Islet precursor cell (in vitro differentiated cells): ENCODE data around the gene TRAF3IP3.
A peak's percentile ranks its signal among the peaks of the same experiment; 100 is the strongest.

Source experiments
- DNase-seq: peaks from one replicate; pipeline ENCODE4 v3.0.0-alpha.2; 2018

The TRAF3IP3 gene

GRCh38 chr1:209802117-209802779 is 46.4 kb downstream of the TRAF3IP3 start:
- no peak for DNase-seq

GRCh38 chr1:209802780-209803152 is 46.9 kb downstream of the TRAF3IP3 start:
- no peak for DNase-seq

GRCh38 chr1:209803568-209803967 is 47.7 kb downstream of the TRAF3IP3 start:
- DNase-seq, result no peak

- peak; percentile 69 for DNase-seq
Measured at GRCh38 chr1:209805341-209805781, 49.5 kb downstream of the TRAF3IP3 start.

- DNase-seq, result peak; percentile 98
Measured at GRCh38 chr1:209805875-209806760, 50.3 kb downstream of the TRAF3IP3 start, which contains the start of gene IRF6. Gene IRF6 (minus strand): TSS chr1:209806142. CDS start chr1:209801413, 4,729 bp downstream.

- DNase-seq, result peak; percentile 36
Measured at GRCh38 chr1:209807509-209807908, 51.7 kb downstream of the TRAF3IP3 start.

GRCh38 chr1:209808059-209808581 is 52.3 kb downstream of the TRAF3IP3 start:
- DNase-seq, result peak; percentile 97

GRCh38 chr1:209809611-209810010 is 53.8 kb downstream of the TRAF3IP3 start:
- DNase-seq, result no peak

GRCh38 chr1:209810783-209811182 is 54.9 kb downstream of the TRAF3IP3 start:
- peak; percentile 69 for DNase-seq

GRCh38 chr1:209813902-209814301 is 58.0 kb downstream of the TRAF3IP3 start:
- DNase-seq, result no peak

- no peak for DNase-seq
Measured at GRCh38 chr1:209815490-209815889, 59.6 kb downstream of the TRAF3IP3 start.

GRCh38 chr1:209815931-209816341 is 60.1 kb downstream of the TRAF3IP3 start:
- DNase-seq, result peak; percentile 73

GRCh38 chr1:209816923-209817322 is 61.1 kb downstream of the TRAF3IP3 start:
- DNase-seq, result no peak

GRCh38 chr1:209817691-209818090 is 61.8 kb downstream of the TRAF3IP3 start:
- no peak for DNase-seq

- DNase-seq, result no peak
Measured at GRCh38 chr1:209819058-209819457, 63.2 kb downstream of the TRAF3IP3 start.

GRCh38 chr1:209820986-209821385 is 65.1 kb downstream of the TRAF3IP3 start:
- DNase-seq, result no peak

- DNase-seq, result no peak
Measured at GRCh38 chr1:209822706-209823105, 66.9 kb downstream of the TRAF3IP3 start.

GRCh38 chr1:209823143-209824041 is 67.5 kb downstream of the TRAF3IP3 start:
- DNase-seq, result no peak

GRCh38 chr1:209825591-209826434 is 70.0 kb downstream of the TRAF3IP3 start:
- no peak for DNase-seq

- DNase-seq, result peak; percentile 96
Measured at GRCh38 chr1:209827384-209828262, 71.8 kb downstream of the TRAF3IP3 start, which contains the start of gene UTP25. Gene UTP25 (plus strand): TSS chr1:209827972. CDS start chr1:209828064, 92 bp downstream.
